ENCODE measurements around the gene RHO. TPM values are rescaled to one million over a fixed set of nuclear protein-coding genes. Genes with fewer than 3 reads are reported as not detected.

RHO gene
- total RNA-seq, 1 experiment from 2014 or later: not detected

DNA sequence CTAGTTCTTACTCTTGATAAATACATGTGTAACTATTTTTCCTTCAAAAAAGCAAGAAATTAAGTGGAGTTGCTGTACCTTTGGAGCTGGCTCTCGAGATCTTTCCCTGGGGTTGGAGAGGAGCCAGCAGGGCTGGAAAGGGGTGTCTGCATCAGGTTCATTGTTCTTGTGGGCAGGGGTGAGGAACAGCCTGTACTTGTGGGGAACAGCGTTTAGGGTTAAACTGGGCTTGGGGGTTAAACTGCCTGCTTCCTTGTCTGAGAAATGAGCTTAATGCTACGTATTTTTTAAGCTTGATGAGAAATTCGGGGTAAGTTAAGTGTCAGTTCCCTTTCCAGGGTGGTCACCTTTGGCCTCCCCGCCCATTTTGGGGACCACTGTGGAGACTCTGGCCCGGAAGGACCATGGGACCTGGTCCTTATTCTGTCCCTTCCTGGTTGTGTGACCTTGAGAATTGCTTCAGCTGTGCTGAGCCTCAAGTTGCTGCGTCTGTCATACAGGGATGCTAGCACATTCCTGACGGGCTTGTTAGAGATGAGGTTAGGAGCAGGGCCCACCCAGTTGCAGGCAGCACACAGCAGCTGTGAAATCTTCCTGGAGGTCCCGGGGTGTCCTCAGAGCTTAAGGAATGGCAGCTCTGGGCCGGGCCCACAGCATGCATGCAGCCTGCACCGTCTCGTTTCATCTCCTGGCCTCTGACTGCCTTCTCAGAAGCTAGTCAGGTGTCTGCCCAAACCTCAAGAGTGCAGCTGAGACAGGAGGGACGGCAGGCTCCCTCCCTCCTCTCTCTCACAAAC, 26.1 kb downstream of the RHO start:
- ChIA-PET CTCF (no interaction called here), POLR2A (ENCODE audit: unreplicated experiment) (no interaction called here)
- Histone ChIP-seq H3K4me2 (ENCODE audit: low read length) (no peak overlapping the region), H3K27me3 (ENCODE audit: low read length) (no peaks in the 10 kb centered on the region), H3K9ac (ENCODE audit: low read length) (no peak overlapping the region), H2AFZ (ENCODE audit: low read length) (no peak overlapping the region), H3K9me2 (replicated peaks; ENCODE audit: low read length) (no peaks in the 10 kb centered on the region), H3K4me1 (ENCODE audit: insufficient read depth, low read length) (no peaks in the 10 kb centered on the region), H3K4me3 (ENCODE audit: low read length) (no peak overlapping the region), H3F3A (ENCODE audit: low read length, unreplicated experiment) (no peaks in the 10 kb centered on the region), H3K27ac (ENCODE audit: low read length) (no peak overlapping the region), H3K9me3 (ENCODE audit: low read length) (no peaks in the 10 kb centered on the region), H4K20me1 (ENCODE audit: low read length) (no peaks in the 10 kb centered on the region), H3K36me3 (ENCODE audit: low read depth, low read length) (no peaks in the 10 kb centered on the region), H3K79me2 (ENCODE audit: low read length) (no peaks in the 10 kb centered on the region)
- ATAC-seq: no peak
- TF ChIP-seq EZH2 (IDR thresholded peaks at IDR 0.05; ENCODE audit: low read length, unreplicated experiment): no peak
- TF ChIP-seq EZH2phosphoT487 (IDR thresholded peaks at IDR 0.05; ENCODE audit: borderline replicate concordance, low read length): no peak
- no peak for DNase-seq
- no TSS peak for BruUV-seq (replicated peaks)
- intact Hi-C loops (cut with micrococcal nuclease): no loop called here

DNA sequence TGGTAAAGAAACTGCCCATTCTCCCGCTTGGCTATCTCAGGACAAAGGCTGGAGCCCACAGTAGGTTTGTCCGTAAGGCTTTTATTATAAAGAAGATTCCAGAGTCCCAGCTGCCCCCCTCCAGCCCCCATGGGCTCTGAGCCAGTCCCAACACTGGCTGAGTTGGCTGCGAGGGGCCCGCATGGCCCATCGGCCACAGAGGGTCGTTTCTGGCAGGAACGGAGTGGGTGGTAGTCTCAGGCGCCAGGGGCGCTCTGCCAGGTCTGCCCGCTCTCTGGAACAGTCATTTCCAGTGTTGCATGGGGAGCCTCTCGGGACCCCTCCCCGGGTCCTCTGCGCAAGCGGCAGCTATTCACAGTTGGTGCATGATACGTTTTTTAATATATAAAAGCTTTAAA, 26.7 kb downstream of the RHO start:
- BruUV-seq (replicated peaks): no TSS peak
- no peaks in the 10 kb centered on the region for H3K79me2 ChIP-seq (ENCODE audit: low read length)
- no peaks in the 10 kb centered on the region for H3K9me3 ChIP-seq (ENCODE audit: low read length)
- no peaks in the 10 kb centered on the region for H3K27me3 ChIP-seq (ENCODE audit: low read length)
- H3K4me3 ChIP-seq (ENCODE audit: low read length): no peak overlapping the region
- H4K20me1 ChIP-seq (ENCODE audit: low read length): no peaks in the 10 kb centered on the region
- no peaks in the 10 kb centered on the region for H3F3A ChIP-seq (ENCODE audit: low read length, unreplicated experiment)
- H3K36me3 ChIP-seq (ENCODE audit: low read depth, low read length): no peaks in the 10 kb centered on the region
- no peaks in the 10 kb centered on the region for H3K4me1 ChIP-seq (ENCODE audit: insufficient read depth, low read length)
- H3K9ac ChIP-seq (ENCODE audit: low read length): no peak overlapping the region
- no peak for DNase-seq
- POLR2A ChIA-PET (ENCODE audit: unreplicated experiment): no interaction called here
- H2AFZ ChIP-seq (ENCODE audit: low read length): no peak overlapping the region
- no peak for ATAC-seq
- CTCF ChIA-PET: no interaction called here
- intact Hi-C loops (cut with micrococcal nuclease): no loop called here
- no peaks in the 10 kb centered on the region for H3K9me2 ChIP-seq (replicated peaks; ENCODE audit: low read length)
- TF ChIP-seq CTCF (conservative IDR thresholded peaks at IDR 0.05; ENCODE audit: low read depth, low read length): no peak
- TF ChIP-seq EZH2 (IDR thresholded peaks at IDR 0.05; ENCODE audit: low read length, unreplicated experiment): no peak
- no peak for TF ChIP-seq EZH2phosphoT487 (IDR thresholded peaks at IDR 0.05; ENCODE audit: borderline replicate concordance, low read length)
- H3K4me2 ChIP-seq (ENCODE audit: low read length): no peak overlapping the region
- H3K27ac ChIP-seq (ENCODE audit: low read length): no peak overlapping the region

DNA sequence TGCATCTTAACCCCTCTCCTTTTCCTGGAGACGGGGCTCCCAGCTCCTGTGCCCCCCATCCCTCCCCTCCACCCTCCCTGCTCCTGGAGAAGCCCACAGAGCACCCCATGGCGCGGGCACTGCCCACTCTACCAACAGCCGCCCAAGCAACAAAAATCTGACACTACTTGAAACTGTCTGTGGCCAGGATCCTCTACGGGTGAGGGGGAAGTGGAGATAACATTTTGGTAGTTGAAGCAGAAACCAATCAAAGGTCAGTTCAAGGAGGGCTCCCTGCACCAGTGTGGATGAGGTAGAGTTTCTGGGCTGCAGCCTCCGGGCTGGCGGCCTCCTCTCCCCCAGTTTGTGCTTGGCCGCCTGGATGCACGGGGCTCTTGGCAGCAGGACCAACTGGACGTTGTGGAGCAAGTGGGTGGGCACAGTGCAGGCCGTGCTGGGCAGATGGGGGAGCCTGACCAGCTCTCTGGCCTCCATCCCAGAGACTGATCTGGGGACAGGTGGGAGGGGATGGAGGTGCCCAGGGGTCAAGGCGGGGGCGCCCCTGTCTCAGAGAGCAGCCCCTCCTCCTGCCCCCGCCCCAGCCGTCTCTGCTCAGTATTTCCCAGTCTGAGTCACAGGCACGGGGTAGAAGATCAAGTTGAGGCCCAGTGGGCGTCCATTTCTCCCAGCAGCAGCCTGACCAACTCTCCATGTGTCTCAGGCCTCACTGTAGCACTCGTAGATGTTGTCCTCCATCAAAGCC, 27.3 kb downstream of the RHO start:
- POLR2A ChIA-PET (ENCODE audit: unreplicated experiment): no interaction called here
- Histone ChIP-seq H3K4me1 (ENCODE audit: insufficient read depth, low read length) (no peaks in the 10 kb centered on the region), H3K4me3 (ENCODE audit: low read length) (no peak overlapping the region), H3K79me2 (ENCODE audit: low read length) (no peaks in the 10 kb centered on the region), H3K9me3 (ENCODE audit: low read length) (no peaks in the 10 kb centered on the region), H3F3A (ENCODE audit: low read length, unreplicated experiment) (no peaks in the 10 kb centered on the region), H3K9ac (ENCODE audit: low read length) (no peak overlapping the region), H3K27ac (ENCODE audit: low read length) (no peak overlapping the region), H3K27me3 (ENCODE audit: low read length) (no peaks in the 10 kb centered on the region), H3K36me3 (ENCODE audit: low read depth, low read length) (no peaks in the 10 kb centered on the region), H4K20me1 (ENCODE audit: low read length) (no peaks in the 10 kb centered on the region), H3K9me2 (replicated peaks; ENCODE audit: low read length) (no peaks in the 10 kb centered on the region), H2AFZ (ENCODE audit: low read length) (no peak overlapping the region), H3K4me2 (ENCODE audit: low read length) (no peak overlapping the region)
- ATAC-seq (no peak), DNase-seq (no peak)
- BruUV-seq (replicated peaks): no TSS peak
- TF ChIP-seq EZH2phosphoT487 (IDR thresholded peaks at IDR 0.05; ENCODE audit: borderline replicate concordance, low read length): no peak
- no peak for TF ChIP-seq EZH2 (IDR thresholded peaks at IDR 0.05; ENCODE audit: low read length, unreplicated experiment)
- no peak for TF ChIP-seq CTCF (conservative IDR thresholded peaks at IDR 0.05; ENCODE audit: low read depth, low read length)
- intact Hi-C loops (cut with micrococcal nuclease): no loop called here
- CTCF ChIA-PET: no interaction called here

Measured in PC-3 (cell line).